Fibroblast of lung (primary cell): ENCODE results near the gene CALML6. TPM values are rescaled to one million over a fixed set of nuclear protein-coding genes. Genes with fewer than 3 reads are reported as not detected.

Experiments used
- DNase-seq, 2 donors: peaks; one replicate each; pipeline versions ENCODE4 v3.0.0 to v3.0.0-alpha.2; 2010; ENCODE audit warnings: low read depth in 2 of 2
- H2AFZ ChIP-seq: 2 replicates; pipeline ENCODE4 v1.5.1; 2012; ENCODE audit warnings: low read length, control low read depth, inconsistent platforms
- H3K27ac ChIP-seq: 2 replicates; pipeline ENCODE4 v1.5.1; 2011; ENCODE audit warnings: low read length, control low read depth; ENCODE audit not compliant: insufficient read depth
- H3K27me3 ChIP-seq: 2 replicates; pipeline ENCODE4 v1.5.1; 2011; ENCODE audit warnings: mild to moderate bottlenecking, low read length; ENCODE audit not compliant: control insufficient read depth, insufficient read depth
- H3K36me3 ChIP-seq: 2 replicates; pipeline ENCODE4 v1.5.1; 2011; ENCODE audit warnings: low read length; ENCODE audit not compliant: control insufficient read depth, insufficient read depth
- H3K4me1 ChIP-seq: 2 replicates; pipeline ENCODE4 v1.5.1; 2011; ENCODE audit warnings: low read length; ENCODE audit not compliant: control insufficient read depth, insufficient read depth; ENCODE audit errors: extremely low read depth
- H3K4me2 ChIP-seq: 2 replicates; pipeline ENCODE4 v1.5.1; 2011; ENCODE audit warnings: low read length, control low read depth; ENCODE audit not compliant: insufficient read depth; ENCODE audit errors: extremely low read depth
- H3K4me3 ChIP-seq, 4 experiments: fragments of 200-600 bp in 1 of 4; sonication (generic) in 1 of 4; replicated peaks in 1 of 4; 2 replicates each; pipeline ENCODE4 v1.5.1; 2011 to 2016; ENCODE audit warnings: low read length in 4 of 4, low read depth in 3 of 4, mild to moderate bottlenecking in 3 of 4, control low read depth in 2 of 4, inconsistent platforms in 1 of 4, mixed read lengths in 1 of 4; ENCODE audit not compliant: insufficient read depth in 1 of 4; ENCODE audit errors: control extremely low read depth in 1 of 4
- H3K79me2 ChIP-seq: 2 replicates; pipeline ENCODE4 v1.5.1; 2012; ENCODE audit warnings: mild to moderate bottlenecking, low read length, inconsistent platforms; ENCODE audit not compliant: control insufficient read depth, insufficient read depth
- H3K9ac ChIP-seq: 2 replicates; pipeline ENCODE4 v1.5.1; 2011; ENCODE audit warnings: mild to moderate bottlenecking, low read length, control low read depth; ENCODE audit not compliant: insufficient read depth
- H3K9me3 ChIP-seq: 2 replicates; pipeline ENCODE4 v1.5.1; 2012; ENCODE audit warnings: low read depth, low read length; ENCODE audit not compliant: control insufficient read depth, insufficient read depth
- H4K20me1 ChIP-seq: 2 replicates; pipeline ENCODE4 v1.5.1; 2011; ENCODE audit warnings: low read length; ENCODE audit not compliant: control insufficient read depth, insufficient read depth; ENCODE audit errors: extremely low read depth
- CTCF ChIP-seq, 2 donors: IDR thresholded peaks in 1 of 2; conservative IDR thresholded peaks in 1 of 2; 1 replicate in 1 of 2; 2 replicates in 1 of 2; pipeline ENCODE4 v1.5.1; 2011 to 2012; ENCODE audit warnings: low read length in 2 of 2, control low read depth in 1 of 2, inconsistent platforms in 1 of 2, low read depth in 1 of 2, mild to moderate bottlenecking in 1 of 2
- EZH2 ChIP-seq: IDR thresholded peaks from 2 replicates; pipeline ENCODE4 v1.5.1; 2012; ENCODE audit warnings: low read length, control low read depth, mild to moderate bottlenecking; ENCODE audit errors: missing control alignments
- polyA plus RNA-seq, 2 donors: library from polyadenylated mRNA; depleted of rRNA in 1 of 2; stranded (reverse) in 1 of 2; unstranded in 1 of 2; fragments of >200 nt; gene quantifications; 2 replicates each; pipeline ENCODE4 v1.2.1, GENCODE V29; 2011 to 2012; ENCODE audit warnings: missing spikeins in 1 of 2
- total RNA-seq: library from RNA; depleted of rRNA; stranded (reverse); fragments of >200 nt; gene quantifications from 2 replicates; pipeline ENCODE4 v1.2.1, GENCODE V29; 2014

CALML6 gene
- total and polyA plus RNA-seq, 2 donors (not counting 1 experiment from before 2014, with no cell fraction given) = 0.09 to 0.17 TPM

GRCh38 chr1:1924386-1924785 is 9.3 kb downstream of the CALML6 start:
- Histone ChIP-seq H3K9ac (no peak overlapping the region), H3K4me3 (no peak overlapping the region), H2AFZ (no peak overlapping the region), H3K36me3 (no peaks in the 10 kb centered on the region), H3K27ac (no peak overlapping the region), H3K4me2 (no peak overlapping the region), H3K9me3 (no peaks in the 10 kb centered on the region), H3K27me3 (no peaks in the 10 kb centered on the region), H3K4me1 (no peaks in the 10 kb centered on the region), H4K20me1 (no peaks in the 10 kb centered on the region), H3K79me2 (no peaks in the 10 kb centered on the region)
- no peak for TF ChIP-seq CTCF (conservative IDR thresholded peaks at IDR 0.05 in 1 of 2, IDR thresholded peaks at IDR 0.05 in 1 of 2; ENCODE audit: low read depth in 1 of 2, low read length in 2 of 2)
- no peak for TF ChIP-seq EZH2
- DNase-seq = no peak

- no peaks in the 10 kb centered on the region for H3K9me3 ChIP-seq
- no peaks in the 10 kb centered on the region for H4K20me1 ChIP-seq
- no peak for TF ChIP-seq CTCF (conservative IDR thresholded peaks at IDR 0.05 in 1 of 2, IDR thresholded peaks at IDR 0.05 in 1 of 2; ENCODE audit: low read depth in 1 of 2, low read length in 2 of 2)
- TF ChIP-seq EZH2 = no peak
- no peaks in the 10 kb centered on the region for H3K36me3 ChIP-seq
- H3K79me2 ChIP-seq = no peaks in the 10 kb centered on the region
- no peaks in the 10 kb centered on the region for H3K4me1 ChIP-seq
- DNase-seq = no peak
- no peak overlapping the region for H3K4me3 ChIP-seq
- H3K27me3 ChIP-seq = no peaks in the 10 kb centered on the region
- no peak overlapping the region for H3K27ac ChIP-seq
- H2AFZ ChIP-seq = no peak overlapping the region
- no peak overlapping the region for H3K9ac ChIP-seq
- H3K4me2 ChIP-seq = no peak overlapping the region
Observed at GRCh38 chr1:1924849-1925248, 9.8 kb downstream of the CALML6 start.

DNA sequence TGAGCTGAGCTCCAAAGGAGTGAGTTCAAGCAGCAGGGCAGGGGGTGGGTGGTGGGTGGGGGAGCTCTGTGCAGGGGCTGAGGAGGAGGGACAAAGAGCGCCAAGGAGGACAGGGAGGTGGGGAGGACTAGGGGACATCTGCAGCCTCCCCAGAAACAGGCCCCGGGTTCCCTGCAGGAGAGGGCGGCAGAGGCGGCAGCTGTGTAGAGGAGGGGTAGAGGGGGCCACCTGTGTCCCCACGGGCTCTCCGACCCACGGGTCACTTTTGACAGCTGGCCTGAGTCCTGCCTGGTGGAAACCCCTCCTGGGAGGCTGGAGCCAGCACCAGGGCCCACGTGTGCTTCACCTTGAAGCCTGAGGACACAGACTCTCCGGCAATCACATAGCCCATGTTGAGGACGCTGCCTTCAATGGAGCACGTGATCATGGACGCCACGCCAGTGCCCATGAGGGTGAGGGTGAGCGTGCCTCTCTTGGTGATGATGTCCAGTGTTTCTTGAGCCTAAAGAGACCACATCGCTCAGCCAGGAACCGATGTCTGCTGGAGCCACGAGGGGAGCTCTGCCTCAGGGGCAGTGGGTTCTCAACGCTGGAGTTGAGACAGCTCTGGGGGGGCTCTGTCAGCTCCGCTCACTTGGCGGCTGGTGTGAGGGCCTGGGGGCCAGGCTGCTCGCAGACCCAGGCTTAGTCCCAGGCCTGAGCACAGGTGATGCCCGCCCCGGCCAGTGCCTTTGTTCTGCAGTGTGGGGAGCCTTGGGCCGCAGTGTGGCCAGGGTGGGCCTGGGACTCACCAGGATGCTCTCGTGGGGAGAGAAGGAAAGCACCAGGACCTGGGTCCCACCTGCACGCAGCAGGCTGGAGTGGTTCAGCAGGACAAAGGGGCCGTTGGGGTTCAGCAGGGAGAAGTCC is 10.6 kb downstream of the CALML6 start:
- Histone ChIP-seq H3K27ac (no peak overlapping the region), H3K9me3 (no peaks in the 10 kb centered on the region), H3K36me3 (no peaks in the 10 kb centered on the region), H3K79me2 (no peaks in the 10 kb centered on the region), H3K4me3 (no peak overlapping the region), H3K4me2 (no peak overlapping the region), H3K4me1 (no peaks in the 10 kb centered on the region), H3K27me3 (no peaks in the 10 kb centered on the region), H3K9ac (no peak overlapping the region), H2AFZ (no peak overlapping the region), H4K20me1 (no peaks in the 10 kb centered on the region)
- no peak for DNase-seq
- TF ChIP-seq EZH2 (no peak), CTCF (conservative IDR thresholded peaks at IDR 0.05 in 1 of 2, IDR thresholded peaks at IDR 0.05 in 1 of 2; ENCODE audit: low read depth in 1 of 2, low read length in 2 of 2) (no peak)
